OCI-LY7 (cell line): ENCODE results near the gene XRN1. TPM values are rescaled to one million over a fixed set of nuclear protein-coding genes. Genes with fewer than 3 reads are reported as not detected.

Experiments
- BruUV-seq: library from RNA; stranded (reverse); fragments of 400-500 nt; replicated peaks from 2 replicates; lab custom pipeline; 2021; lab: Mats Ljungman, UMichigan
- CTCF ChIA-PET: fragments of 300-600 bp; sonication (Branson Sonifier 250); formaldehyde crosslinking; loops from one replicate; lab custom pipeline; 2022; ENCODE audit warnings: antibody characterized with exemption; ENCODE audit not compliant: unreplicated experiment; lab: Charles Lee
- POLR2A ChIA-PET: fragments of 300-600 bp; sonication (Branson Sonifier 250); formaldehyde crosslinking; loops from one replicate; lab custom pipeline; 2022; ENCODE audit warnings: antibody characterized with exemption; lab: Charles Lee
- DNase-seq: peaks from one replicate; pipeline ENCODE4 v3.0.0-alpha.2; 2015; ENCODE audit warnings: low spot score
- H2AFZ ChIP-seq: fragments of 200-600 bp; sonication (generic), shearing (Covaris generic); 2 replicates; pipeline ENCODE4 v1.6.1; 2014; ENCODE audit warnings: mild to moderate bottlenecking, antibody characterized with exemption, low read length, moderate library complexity
- H3K27ac ChIP-seq: fragments of 200-600 bp; sonication (generic); 2 replicates; pipeline ENCODE4 v1.5.1; 2014; ENCODE audit warnings: mixed run types, low read depth, mild to moderate bottlenecking, moderate library complexity, low read length, inconsistent platforms; ENCODE audit not compliant: poor library complexity, severe bottlenecking
- H3K36me3 ChIP-seq: fragments of 200-600 bp; sonication (generic); 2 replicates; pipeline ENCODE4 v1.6.1; 2014; ENCODE audit warnings: mild to moderate bottlenecking, antibody characterized with exemption, low read length, moderate library complexity, mixed read lengths; ENCODE audit not compliant: insufficient read depth
- H3K4me1 ChIP-seq: fragments of 200-600 bp; sonication (generic); 2 replicates; pipeline ENCODE4 v1.5.1; 2014; ENCODE audit warnings: mild to moderate bottlenecking, low read length; ENCODE audit not compliant: insufficient read depth, poor library complexity, severe bottlenecking
- H3K4me2 ChIP-seq: fragments of 200-600 bp; sonication (generic); 2 replicates; pipeline ENCODE4 v1.6.1; 2014; ENCODE audit warnings: mild to moderate bottlenecking, low read length
- H3K4me3 ChIP-seq: fragments of 200-600 bp; sonication (generic); 2 replicates; pipeline ENCODE4 v1.5.1; 2014; ENCODE audit warnings: mild to moderate bottlenecking, low read depth, low read length; ENCODE audit not compliant: poor library complexity, severe bottlenecking
- H3K79me2 ChIP-seq: fragments of 200-600 bp; sonication (generic); 2 replicates; pipeline ENCODE4 v1.6.1; 2016; ENCODE audit warnings: low read depth, mild to moderate bottlenecking, low read length, moderate library complexity, mixed read lengths; ENCODE audit not compliant: insufficient read depth
- H3K9me2 ChIP-seq: fragments of 200-600 bp; sonication (generic); 2 replicates; pipeline ENCODE4 v1.6.1; 2016; ENCODE audit warnings: mild to moderate bottlenecking, low read length, mixed read lengths; ENCODE audit not compliant: insufficient read depth
- H3K9me3 ChIP-seq: fragments of 200-600 bp; sonication (generic); 2 replicates; pipeline ENCODE4 v1.6.1; 2014; ENCODE audit warnings: mild to moderate bottlenecking, mixed run types, low read length, mixed read lengths
- H4K20me1 ChIP-seq: fragments of 200-600 bp; sonication (generic); 2 replicates; pipeline ENCODE4 v1.6.1; 2014; ENCODE audit warnings: mild to moderate bottlenecking, antibody characterized with exemption, low read length, moderate library complexity, mixed read lengths; ENCODE audit not compliant: insufficient read depth
- CTCF ChIP-seq: fragments of 200-600 bp; sonication (generic); conservative IDR thresholded peaks from 2 replicates; pipeline ENCODE4 v1.5.1; 2014; ENCODE audit warnings: mild to moderate bottlenecking, antibody characterized with exemption, low read length, moderate library complexity, mixed read lengths
- EZH2phosphoT487 ChIP-seq: fragments of 200-600 bp; sonication (generic); IDR thresholded peaks from 2 replicates; pipeline ENCODE4 v1.6.1; 2018; ENCODE audit warnings: low read depth, borderline replicate concordance, mild to moderate bottlenecking, mixed run types, antibody characterized with exemption, low read length, moderate library complexity, mixed read lengths
- intact Hi-C: fragments of 100-400 bp; cut with micrococcal nuclease; formaldehyde crosslinking; loops from one replicate; pipeline ENCODE4 v1.10.0; 2022; ENCODE audit not compliant: unreplicated experiment
- total RNA-seq, 2 experiments: library from RNA; depleted of rRNA in 1 of 2; stranded (reverse); fragments of >200 nt in 1 of 2; shearing (Covaris generic) in 1 of 2; gene quantifications; 2 replicates each; pipeline ENCODE4 v1.2.3, GENCODE V29; 2014 to 2022

The XRN1 gene
- total RNA-seq, 2 experiments from 2014 or later: 36.6 to 43.6 TPM

GRCh38 chr3:142269767-142270166 lies 178.1 kb downstream of the XRN1 start:
- H3K9me3 ChIP-seq: no peaks in the 10 kb centered on the region
- no peaks in the 10 kb centered on the region for H3K4me1 ChIP-seq
- H2AFZ ChIP-seq: no peak overlapping the region
- DNase-seq: no peak
- no peaks in the 10 kb centered on the region for H4K20me1 ChIP-seq
- no peaks in the 10 kb centered on the region for H3K9me2 ChIP-seq
- H3K79me2 ChIP-seq: no peaks in the 10 kb centered on the region
- POLR2A ChIA-PET: no interaction called here
- TF ChIP-seq EZH2phosphoT487 (no peak), CTCF (no peak)
- H3K27ac ChIP-seq: no peak overlapping the region
- no peak overlapping the region for H3K4me3 ChIP-seq
- H3K4me2 ChIP-seq: no peak overlapping the region
- CTCF ChIA-PET: no interaction called here
- intact Hi-C loops: loop anchor here (10.0 kb wide), 2 partner anchors 85 to 805 kb away; no protein-coding TSS in a partner anchor
- BruUV-seq: no TSS peak
- no peaks in the 10 kb centered on the region for H3K36me3 ChIP-seq

GRCh38 chr3:142268426-142268825 lies 179.4 kb downstream of the XRN1 start:
- Histone ChIP-seq H3K4me3 (no peak overlapping the region), H3K9me2 (no peaks in the 10 kb centered on the region), H3K9me3 (no peaks in the 10 kb centered on the region), H3K27ac (no peak overlapping the region), H3K4me1 (no peaks in the 10 kb centered on the region), H2AFZ (no peak overlapping the region), H3K36me3 (no peaks in the 10 kb centered on the region), H3K79me2 (no peaks in the 10 kb centered on the region), H4K20me1 (no peaks in the 10 kb centered on the region), H3K4me2 (no peak overlapping the region)
- ChIA-PET POLR2A (no interaction called here), CTCF (no interaction called here)
- TF ChIP-seq EZH2phosphoT487 (no peak), CTCF (no peak)
- BruUV-seq: no TSS peak
- DNase-seq: no peak
- intact Hi-C loops: no loop called here

- no peaks in the 10 kb centered on the region for H3K9me3 ChIP-seq
These were observed 180.6 kb downstream of the XRN1 start for GRCh38 chr3:142267269-142267668.

More at GRCh38 chr3:142267269-142267668, 180.6 kb downstream of the XRN1 start:
- CTCF ChIA-PET: no interaction called here
- H3K9me2 ChIP-seq: no peaks in the 10 kb centered on the region
- H3K79me2 ChIP-seq: no peaks in the 10 kb centered on the region
- H3K36me3 ChIP-seq: no peaks in the 10 kb centered on the region
- no peak for DNase-seq
- no TSS peak for BruUV-seq
- intact Hi-C loops: no loop called here
- no peak overlapping the region for H3K4me3 ChIP-seq
- no peaks in the 10 kb centered on the region for H4K20me1 ChIP-seq
- POLR2A ChIA-PET: no interaction called here
- peak overlapping the region; percentile 32; the same call in 1 of the 2 replicates for H2AFZ ChIP-seq
- TF ChIP-seq EZH2phosphoT487 (no peak), CTCF (no peak)
- no peak overlapping the region for H3K4me2 ChIP-seq
- no peak overlapping the region for H3K27ac ChIP-seq
- no peaks in the 10 kb centered on the region for H3K4me1 ChIP-seq
